HepG2 (cell line): ENCODE data around the gene LOXL3. TPM values are rescaled to one million over a fixed set of nuclear protein-coding genes. Genes with fewer than 3 reads are reported as not detected.

Experiments used
- ATF4 ChIP-seq, 2 experiments: fragments of 450-650 bp in 1 of 2; sonication (generic) in 1 of 2; formaldehyde crosslinking; IDR thresholded peaks; 2 replicates each; pipeline versions ENCODE4 v1.5.0 to v1.8.0; 2020 to 2022; ENCODE audit warnings: mild to moderate bottlenecking in 1 of 2, missing genetic modification reagents in 1 of 2
- CBFB ChIP-seq: sonication (generic); formaldehyde crosslinking; IDR thresholded peaks from 2 replicates; pipeline ENCODE4 v1.4.0; 2020; ENCODE audit warnings: missing genetic modification reagents
- DNMT3B ChIP-seq: conservative IDR thresholded peaks from 2 replicates; pipeline ENCODE4 v1.6.1; 2016; ENCODE audit warnings: missing biosample characterization, control low read depth
- FOXM1 ChIP-seq: sonication (generic); formaldehyde crosslinking; IDR thresholded peaks from 2 replicates; pipeline ENCODE4 v1.5.0; 2020; ENCODE audit warnings: missing genetic modification reagents
- HDAC2 ChIP-seq: sonication (generic); formaldehyde crosslinking; IDR thresholded peaks from 2 replicates; pipeline ENCODE4 v1.4.0; 2020; ENCODE audit warnings: missing genetic modification reagents
- LRRFIP1 ChIP-seq: sonication (generic); formaldehyde crosslinking; conservative IDR thresholded peaks from 2 replicates; pipeline ENCODE4 v1.4.0; 2020; ENCODE audit warnings: missing genetic modification reagents
- PAWR ChIP-seq: sonication (generic); formaldehyde crosslinking; IDR thresholded peaks from 2 replicates; pipeline ENCODE4 v1.4.0; 2020; ENCODE audit warnings: missing genetic modification reagents, mild to moderate bottlenecking, borderline replicate concordance
- PHF20 ChIP-seq: sonication (generic); formaldehyde crosslinking; IDR thresholded peaks from 2 replicates; pipeline ENCODE4 v1.5.0; 2020; ENCODE audit warnings: mild to moderate bottlenecking, missing genetic modification reagents
- RORA ChIP-seq: sonication (generic); formaldehyde crosslinking; IDR thresholded peaks from 2 replicates; pipeline ENCODE4 v1.5.0; 2020; ENCODE audit warnings: mild to moderate bottlenecking, missing genetic modification reagents, moderate library complexity
- SNRNP70 ChIP-seq: fragments of 200-400 bp; formaldehyde crosslinking; IDR thresholded peaks from 2 replicates; pipeline ENCODE4 v1.6.1; 2017; ENCODE audit warnings: mild to moderate bottlenecking, low read depth, low read length, moderate library complexity
- TBL1XR1 ChIP-seq: fragments of 150-350 bp; IDR thresholded peaks from 2 replicates; pipeline ENCODE4 v1.6.1; 2014; ENCODE audit warnings: borderline replicate concordance, low read length; ENCODE audit not compliant: partially characterized antibody
- TBX3 ChIP-seq: fragments of 450-650 bp; IDR thresholded peaks from 2 replicates; pipeline ENCODE4 v1.6.1; 2017; ENCODE audit warnings: antibody characterized with exemption, mild to moderate bottlenecking, inconsistent platforms, borderline replicate concordance
- TEAD2 ChIP-seq: sonication (generic); formaldehyde crosslinking; IDR thresholded peaks from 2 replicates; pipeline ENCODE4 v1.9.0; 2021; ENCODE audit warnings: missing genetic modification reagents
- TMF1 ChIP-seq: sonication (generic); formaldehyde crosslinking; IDR thresholded peaks from 2 replicates; pipeline ENCODE4 v1.8.1; 2022; ENCODE audit warnings: low read depth, missing genetic modification reagents
- ZBTB7B ChIP-seq: sonication (generic); formaldehyde crosslinking; IDR thresholded peaks from 2 replicates; pipeline ENCODE4 v1.4.0; 2020; ENCODE audit warnings: missing genetic modification reagents
- ZMYM4 ChIP-seq: sonication (generic); formaldehyde crosslinking; IDR thresholded peaks from 2 replicates; pipeline ENCODE4 v1.8.1; 2023; ENCODE audit warnings: mild to moderate bottlenecking, missing genetic modification reagents
- ZNF136 ChIP-seq: sonication (generic); formaldehyde crosslinking; IDR thresholded peaks from 2 replicates; pipeline ENCODE4 v1.8.1; 2022; ENCODE audit warnings: low read depth, mild to moderate bottlenecking, moderate library complexity, missing genetic modification reagents
- ZNF180 ChIP-seq: sonication (generic); formaldehyde crosslinking; IDR thresholded peaks from 2 replicates; pipeline ENCODE4 v1.4.0; 2020; ENCODE audit warnings: low read depth, missing genetic modification reagents, borderline replicate concordance
- ZNF430 ChIP-seq: sonication (generic); formaldehyde crosslinking; IDR thresholded peaks from 2 replicates; pipeline ENCODE4 v1.9.0; 2021; ENCODE audit warnings: mild to moderate bottlenecking, missing genetic modification reagents
- ZNF496 ChIP-seq: sonication (generic); formaldehyde crosslinking; IDR thresholded peaks from 2 replicates; pipeline ENCODE4 v1.8.1; 2023; ENCODE audit warnings: mild to moderate bottlenecking, moderate library complexity, missing genetic modification reagents; ENCODE audit not compliant: insufficient replicate concordance
- ZNF567 ChIP-seq: sonication (generic); formaldehyde crosslinking; IDR thresholded peaks from 2 replicates; pipeline ENCODE4 v1.8.1; 2023; ENCODE audit warnings: mild to moderate bottlenecking, missing genetic modification reagents, borderline replicate concordance
- ZNF569 ChIP-seq: sonication (generic); formaldehyde crosslinking; IDR thresholded peaks from 2 replicates; pipeline ENCODE4 v1.5.0; 2020; ENCODE audit warnings: mild to moderate bottlenecking, missing genetic modification reagents, moderate library complexity, borderline replicate concordance
- ZNF576 ChIP-seq: sonication (generic); formaldehyde crosslinking; IDR thresholded peaks from 2 replicates; pipeline ENCODE4 v1.4.0; 2020; ENCODE audit warnings: mild to moderate bottlenecking, missing genetic modification reagents
- ZNF749 ChIP-seq: sonication (generic); formaldehyde crosslinking; IDR thresholded peaks from 2 replicates; pipeline ENCODE4 v1.8.0; 2022; ENCODE audit warnings: mild to moderate bottlenecking, missing genetic modification reagents, moderate library complexity, borderline replicate concordance
- polyA plus RNA-seq, 8 experiments: library from polyadenylated mRNA; depleted of rRNA in 3 of 8; stranded (reverse) in 7 of 8; unstranded in 1 of 8; fragments of >200 nt; fragmentation: Illumina TruSeq in 4 of 8; extraction: Trizol in 4 of 8; gene quantifications; 2 replicates each; pipeline versions ENCODE4 v1.2.1 to v1.2.3, GENCODE V29; 2011 to 2016; ENCODE audit warnings: low read depth in 4 of 8, missing spikeins in 1 of 8, mixed read lengths in 1 of 8; ENCODE audit not compliant: insufficient read depth in 1 of 8
- total RNA-seq, 5 experiments: library from RNA; depleted of rRNA; stranded (reverse); fragments of >200 nt; fragmentation: Illumina TruSeq; extraction: Trizol; gene quantifications; 2 replicates each; pipeline ENCODE4 v1.2.3, GENCODE V29; 2016; ENCODE audit warnings: low read depth in 1 of 5

The LOXL3 gene
- total and polyA plus RNA-seq, 2 of the 13 experiments (the other 11 are each of a cell fraction or from before 2014, with no cell fraction given) = 0.55 to 6.5 TPM

- no peak for TF ChIP-seq LRRFIP1 (CRISPR knock-in tag)
- TF ChIP-seq ZNF180 (CRISPR knock-in tag) = no peak; the same call in 1 of the 2 replicates
- TF ChIP-seq CBFB (CRISPR knock-in tag) = peak; percentile 85
- TF ChIP-seq ZNF567 (CRISPR knock-in tag) = peak; percentile 81; the same call in 1 of the 2 replicates
- TF ChIP-seq SNRNP70 = no peak
- TF ChIP-seq ZNF136 (CRISPR knock-in tag) = peak; percentile 79; the same call in 1 of the 2 replicates
- peak; percentile 87 for TF ChIP-seq PHF20 (CRISPR knock-in tag)
- TF ChIP-seq ATF4 (CRISPR knock-in tag; IDR thresholded peaks at IDR 0.05) = 0 out of 4 replicates have a peak, but pooled peaks of 1 of the 2 experiments have one; percentile 11
- TF ChIP-seq PAWR (CRISPR knock-in tag) = 0 out of 2 replicates have a peak, but pooled peaks have one; percentile 37
- peak; percentile 74 for TF ChIP-seq HDAC2 (CRISPR knock-in tag)
- TF ChIP-seq ZNF749 (CRISPR knock-in tag) = peak; percentile 87; the same call in 1 of the 2 replicates
- no peak for TF ChIP-seq TMF1 (CRISPR knock-in tag)
- TF ChIP-seq ZNF569 (CRISPR knock-in tag) = peak; percentile 86; the same call in 1 of the 2 replicates
- no peak for TF ChIP-seq FOXM1 (CRISPR knock-in tag)
- TF ChIP-seq TEAD2 (CRISPR knock-in tag) = no peak
- TF ChIP-seq TBL1XR1 = peak; percentile 29
- TF ChIP-seq RORA = no peak
- TF ChIP-seq ZNF576 = peak; percentile 10; the same call in 1 of the 2 replicates
- peak; percentile 94 for TF ChIP-seq ZMYM4 (CRISPR knock-in tag)
- peak; percentile 95 for TF ChIP-seq ZBTB7B (CRISPR knock-in tag)
- peak; percentile 27; the same call in 1 of the 2 replicates for TF ChIP-seq TBX3
- peak; percentile 90; the same call in 1 of the 2 replicates for TF ChIP-seq DNMT3B
- no peak for TF ChIP-seq ZNF430 (CRISPR knock-in tag)
- no peak for TF ChIP-seq ZNF496
Observed at GRCh38 chr2:74507145-74507925, 46.4 kb downstream of the LOXL3 start, which contains the start of gene PCGF1 (continued).
